A549 (cell line): ENCODE results near the gene ATP8B4.

Source experiments
- CHD4 ChIP-seq: fragments of 200-600 bp; sonication (generic); IDR thresholded peaks from 2 replicates; pipeline ENCODE4 v1.6.1; 2016; ENCODE audit warnings: antibody characterized with exemption, mild to moderate bottlenecking, borderline replicate concordance
- CTCF ChIP-seq: fragments of >200 bp; sonication (Bioruptor Twin); formaldehyde crosslinking; IDR thresholded peaks from 3 replicates; pipeline ENCODE4 v1.5.1; 2016
- HOXA7 ChIP-seq: fragments of 250-450 bp; sonication (Bioruptor Pico); IDR thresholded peaks from 2 replicates; pipeline ENCODE4 v1.5.0; 2020; ENCODE audit warnings: mild to moderate bottlenecking, moderate library complexity
- HOXB5 ChIP-seq: fragments of 250-450 bp; sonication (Bioruptor Pico); IDR thresholded peaks from 2 replicates; pipeline ENCODE4 v1.5.0; 2020; ENCODE audit warnings: mild to moderate bottlenecking, moderate library complexity
- KDM1A ChIP-seq: fragments of 200-600 bp; sonication (generic); IDR thresholded peaks from 2 replicates; pipeline ENCODE4 v1.6.1; 2016; ENCODE audit warnings: low read depth, mild to moderate bottlenecking

DNA sequence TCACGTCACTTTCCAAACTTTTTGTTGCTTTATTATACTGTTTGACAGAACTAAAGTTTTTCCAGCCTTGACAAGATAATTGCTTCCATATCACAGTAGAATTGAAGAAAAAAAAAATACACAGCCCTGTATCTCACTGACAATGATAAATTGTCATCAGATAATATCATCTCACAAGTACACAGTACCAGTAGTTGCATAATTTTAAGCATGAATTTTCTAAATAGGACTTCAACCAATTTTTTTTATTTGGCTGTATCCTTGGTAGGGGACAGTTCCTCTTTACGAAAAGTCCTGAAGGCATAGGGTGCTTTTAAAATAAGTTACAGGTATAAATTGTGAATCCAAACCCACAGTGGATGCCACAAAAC, 230.7 kb downstream of the ATP8B4 start:
- no peak for TF ChIP-seq CTCF
- no peak for TF ChIP-seq HOXB5 (CRISPR knock-in tag)
- no peak for TF ChIP-seq KDM1A
- no peak for TF ChIP-seq CHD4
- TF ChIP-seq HOXA7 (CRISPR knock-in tag) = no peak
